ENCODE measurements around the gene MYO18A. TPM values are rescaled to one million over a fixed set of nuclear protein-coding genes. Genes with fewer than 3 reads are reported as not detected.
"Not testable (repeated sequence)": the region's sequence is repeated elsewhere in the genome, so short reads cannot be mapped to it uniquely, and the experiment has no call there.

Gene MYO18A
- total and polyA plus RNA-seq, 2 experiments from 2014 or later: 33.8 to 35.6 TPM

DNA sequence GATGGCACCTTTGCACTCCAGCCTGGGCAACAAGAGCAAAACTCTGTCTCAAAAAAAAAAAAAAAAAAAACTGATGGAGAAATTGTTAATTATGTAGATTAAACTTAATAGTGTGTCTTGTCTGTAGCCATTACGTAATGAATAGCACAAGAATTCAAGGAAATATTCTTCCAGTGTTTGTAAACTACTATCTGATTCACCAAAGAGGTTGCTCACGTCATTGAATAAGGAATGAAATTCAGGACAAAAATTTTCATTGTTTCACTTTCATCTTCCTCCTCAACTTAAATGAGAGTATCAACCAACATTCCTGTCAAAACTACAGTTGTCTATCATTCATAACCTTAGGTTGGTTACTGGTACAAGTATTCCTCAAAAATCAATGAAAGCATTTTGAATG lies 30.7 kb upstream of the MYO18A start:
- H2AFZ ChIP-seq: no peak overlapping the region
- no peak overlapping the region for H3K4me2 ChIP-seq
- H3K4me3 ChIP-seq: no peak overlapping the region
- 97% methylated on average over 2 of the region's 2 CpGs for WGBS (ENCODE audit: low lambda C conversion rate, missing lambda C conversion rate)
- H3K4me1 ChIP-seq (ENCODE audit: insufficient read depth): no peaks in the 10 kb centered on the region
- H4K20me1 ChIP-seq (ENCODE audit: insufficient read depth, poor library complexity, severe bottlenecking): no peaks in the 10 kb centered on the region
- H3K27me3 ChIP-seq: no peaks in the 10 kb centered on the region
- no peak overlapping the region for H3K27ac ChIP-seq
- H3K9me3 ChIP-seq (ENCODE audit: low read depth): no peaks in the 10 kb centered on the region
- no peaks in the 10 kb centered on the region for H3K9me2 ChIP-seq (replicated peaks; ENCODE audit: insufficient read depth)
- H3K36me3 ChIP-seq (replicated peaks; ENCODE audit: insufficient read depth, low read depth): no peaks in the 10 kb centered on the region
- no peak for TF ChIP-seq EZH2phosphoT487 (IDR thresholded peaks at IDR 0.05; ENCODE audit: low read depth, severe bottlenecking, unreplicated experiment)
- TF ChIP-seq EZH2 (IDR thresholded peaks at IDR 0.05; ENCODE audit: borderline replicate concordance): no peak
- TF ChIP-seq, protein P1, sequence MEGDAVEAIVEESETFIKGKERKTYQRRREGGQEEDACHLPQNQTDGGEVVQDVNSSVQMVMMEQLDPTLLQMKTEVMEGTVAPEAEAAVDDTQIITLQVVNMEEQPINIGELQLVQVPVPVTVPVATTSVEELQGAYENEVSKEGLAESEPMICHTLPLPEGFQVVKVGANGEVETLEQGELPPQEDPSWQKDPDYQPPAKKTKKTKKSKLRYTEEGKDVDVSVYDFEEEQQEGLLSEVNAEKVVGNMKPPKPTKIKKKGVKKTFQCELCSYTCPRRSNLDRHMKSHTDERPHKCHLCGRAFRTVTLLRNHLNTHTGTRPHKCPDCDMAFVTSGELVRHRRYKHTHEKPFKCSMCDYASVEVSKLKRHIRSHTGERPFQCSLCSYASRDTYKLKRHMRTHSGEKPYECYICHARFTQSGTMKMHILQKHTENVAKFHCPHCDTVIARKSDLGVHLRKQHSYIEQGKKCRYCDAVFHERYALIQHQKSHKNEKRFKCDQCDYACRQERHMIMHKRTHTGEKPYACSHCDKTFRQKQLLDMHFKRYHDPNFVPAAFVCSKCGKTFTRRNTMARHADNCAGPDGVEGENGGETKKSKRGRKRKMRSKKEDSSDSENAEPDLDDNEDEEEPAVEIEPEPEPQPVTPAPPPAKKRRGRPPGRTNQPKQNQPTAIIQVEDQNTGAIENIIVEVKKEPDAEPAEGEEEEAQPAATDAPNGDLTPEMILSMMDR (IDR thresholded peaks at IDR 0.05; ENCODE audit: poor library complexity): no peak
- no peaks in the 10 kb centered on the region for H3K79me2 ChIP-seq
- DNase-seq (ENCODE audit: low spot score): no peak

DNA sequence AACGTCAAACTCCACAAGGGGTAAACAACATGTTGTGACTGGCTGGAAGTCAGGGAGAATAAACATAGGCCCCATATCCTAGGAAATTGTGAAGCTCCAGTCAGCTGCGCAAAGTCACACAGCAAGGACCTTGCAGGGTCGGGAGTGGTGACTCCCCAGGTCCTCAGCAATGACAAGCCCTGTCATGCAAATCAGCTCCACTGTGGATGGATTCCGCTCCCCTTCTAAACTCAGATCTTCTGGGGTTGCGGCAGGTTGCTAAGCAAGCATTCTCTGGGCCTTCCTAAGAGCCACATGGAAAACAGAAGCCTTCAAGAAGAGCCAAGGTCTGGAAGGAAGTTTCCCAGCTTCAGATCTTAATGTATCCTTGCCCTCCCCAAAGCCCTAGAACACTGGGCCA lies 28.9 kb upstream of the MYO18A start:
- no peak overlapping the region for H3K4me2 ChIP-seq
- WGBS (ENCODE audit: low lambda C conversion rate, missing lambda C conversion rate): 87% methylated on average over 5 of the region's 5 CpGs
- H3K36me3 ChIP-seq (replicated peaks; ENCODE audit: insufficient read depth, low read depth): no peaks in the 10 kb centered on the region
- H3K27me3 ChIP-seq: no peaks in the 10 kb centered on the region
- H3K4me3 ChIP-seq: no peak overlapping the region
- no peaks in the 10 kb centered on the region for H3K9me2 ChIP-seq (replicated peaks; ENCODE audit: insufficient read depth)
- H2AFZ ChIP-seq: no peak overlapping the region
- no peak overlapping the region for H3K27ac ChIP-seq
- no peaks in the 10 kb centered on the region for H3K4me1 ChIP-seq (ENCODE audit: insufficient read depth)
- DNase-seq (ENCODE audit: low spot score): no peak
- no peaks in the 10 kb centered on the region for H3K79me2 ChIP-seq
- H3K9me3 ChIP-seq (ENCODE audit: low read depth): no peaks in the 10 kb centered on the region
- H4K20me1 ChIP-seq (ENCODE audit: insufficient read depth, poor library complexity, severe bottlenecking): no peaks in the 10 kb centered on the region
- TF ChIP-seq, protein P1 (IDR thresholded peaks at IDR 0.05; ENCODE audit: poor library complexity): no peak
- TF ChIP-seq EZH2phosphoT487 (IDR thresholded peaks at IDR 0.05; ENCODE audit: low read depth, severe bottlenecking, unreplicated experiment) (no peak), EZH2 (IDR thresholded peaks at IDR 0.05; ENCODE audit: borderline replicate concordance) (no peak)

DNA sequence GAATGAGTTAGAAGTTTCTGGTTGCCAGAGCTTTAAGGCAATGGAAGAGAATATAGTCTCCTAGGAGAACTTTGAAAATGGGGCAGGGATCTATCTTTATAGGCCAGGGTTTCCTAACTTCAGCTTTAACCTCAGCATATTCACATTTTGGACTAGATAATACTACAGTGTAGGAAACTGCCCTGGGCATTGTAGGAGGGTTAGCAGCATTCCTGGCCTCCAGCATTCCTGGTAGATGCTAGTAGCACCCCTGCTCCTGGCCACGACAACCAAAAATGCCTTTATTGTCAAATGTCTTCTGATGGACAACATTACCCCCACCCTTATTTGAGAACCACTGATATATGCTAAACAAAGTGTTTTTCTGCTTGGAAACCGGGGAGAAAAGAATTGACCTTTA lies 27.8 kb upstream of the MYO18A start:
- no peaks in the 10 kb centered on the region for H3K36me3 ChIP-seq (replicated peaks; ENCODE audit: insufficient read depth, low read depth)
- H2AFZ ChIP-seq: no peak overlapping the region
- no peaks in the 10 kb centered on the region for H3K4me1 ChIP-seq (ENCODE audit: insufficient read depth)
- no peaks in the 10 kb centered on the region for H3K9me2 ChIP-seq (replicated peaks; ENCODE audit: insufficient read depth)
- WGBS (ENCODE audit: low lambda C conversion rate, missing lambda C conversion rate): 71% methylated on average over 2 of the region's 2 CpGs
- DNase-seq (ENCODE audit: low spot score): no peak
- H3K27ac ChIP-seq: no peak overlapping the region
- no peaks in the 10 kb centered on the region for H3K9me3 ChIP-seq (ENCODE audit: low read depth)
- H3K4me3 ChIP-seq: no peak overlapping the region
- no peaks in the 10 kb centered on the region for H4K20me1 ChIP-seq (ENCODE audit: insufficient read depth, poor library complexity, severe bottlenecking)
- no peak overlapping the region for H3K4me2 ChIP-seq
- no peaks in the 10 kb centered on the region for H3K27me3 ChIP-seq
- no peaks in the 10 kb centered on the region for H3K79me2 ChIP-seq
- TF ChIP-seq EZH2phosphoT487 (IDR thresholded peaks at IDR 0.05; ENCODE audit: low read depth, severe bottlenecking, unreplicated experiment) (no peak), EZH2 (IDR thresholded peaks at IDR 0.05; ENCODE audit: borderline replicate concordance) (no peak)
- TF ChIP-seq, protein P1 (IDR thresholded peaks at IDR 0.05; ENCODE audit: poor library complexity): no peak

DNA sequence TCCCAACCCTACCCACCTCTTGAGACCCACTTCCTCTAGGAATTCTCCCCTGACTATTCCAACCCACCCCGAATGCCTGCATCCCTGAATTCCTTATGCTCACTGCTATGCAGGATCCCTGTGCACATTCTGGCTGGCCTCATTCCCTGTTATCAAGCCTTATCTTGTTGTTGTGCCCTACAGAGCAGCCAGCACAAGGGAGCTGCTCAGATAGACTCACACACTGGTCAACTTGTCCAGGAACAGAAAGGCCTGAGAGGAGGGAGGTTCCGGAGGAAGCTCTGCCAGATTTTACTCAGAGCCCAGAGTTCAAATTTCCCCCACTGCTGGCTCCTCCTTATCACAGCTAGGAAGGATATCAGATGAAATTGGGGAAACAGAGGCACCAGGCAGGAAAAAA lies 24.8 kb upstream of the MYO18A start:
- Histone ChIP-seq H2AFZ (no peak overlapping the region), H3K4me2 (no peak overlapping the region), H3K36me3 (replicated peaks; ENCODE audit: insufficient read depth, low read depth) (no peaks in the 10 kb centered on the region), H3K27ac (no peak overlapping the region), H3K79me2 (no peaks in the 10 kb centered on the region), H3K9me2 (replicated peaks; ENCODE audit: insufficient read depth) (no peaks in the 10 kb centered on the region), H3K27me3 (no peaks in the 10 kb centered on the region), H3K4me3 (no peak overlapping the region), H3K9me3 (ENCODE audit: low read depth) (no peaks in the 10 kb centered on the region), H3K4me1 (ENCODE audit: insufficient read depth) (no peaks in the 10 kb centered on the region), H4K20me1 (ENCODE audit: insufficient read depth, poor library complexity, severe bottlenecking) (no peaks in the 10 kb centered on the region)
- no peak for DNase-seq (ENCODE audit: low spot score)
- TF ChIP-seq EZH2phosphoT487 (IDR thresholded peaks at IDR 0.05; ENCODE audit: low read depth, severe bottlenecking, unreplicated experiment) (no peak), EZH2 (IDR thresholded peaks at IDR 0.05; ENCODE audit: borderline replicate concordance) (no peak)
- TF ChIP-seq, protein P1 (IDR thresholded peaks at IDR 0.05; ENCODE audit: poor library complexity): no peak
- 65% methylated on average over 2 of the region's 2 CpGs for WGBS (ENCODE audit: low lambda C conversion rate, missing lambda C conversion rate)

DNA sequence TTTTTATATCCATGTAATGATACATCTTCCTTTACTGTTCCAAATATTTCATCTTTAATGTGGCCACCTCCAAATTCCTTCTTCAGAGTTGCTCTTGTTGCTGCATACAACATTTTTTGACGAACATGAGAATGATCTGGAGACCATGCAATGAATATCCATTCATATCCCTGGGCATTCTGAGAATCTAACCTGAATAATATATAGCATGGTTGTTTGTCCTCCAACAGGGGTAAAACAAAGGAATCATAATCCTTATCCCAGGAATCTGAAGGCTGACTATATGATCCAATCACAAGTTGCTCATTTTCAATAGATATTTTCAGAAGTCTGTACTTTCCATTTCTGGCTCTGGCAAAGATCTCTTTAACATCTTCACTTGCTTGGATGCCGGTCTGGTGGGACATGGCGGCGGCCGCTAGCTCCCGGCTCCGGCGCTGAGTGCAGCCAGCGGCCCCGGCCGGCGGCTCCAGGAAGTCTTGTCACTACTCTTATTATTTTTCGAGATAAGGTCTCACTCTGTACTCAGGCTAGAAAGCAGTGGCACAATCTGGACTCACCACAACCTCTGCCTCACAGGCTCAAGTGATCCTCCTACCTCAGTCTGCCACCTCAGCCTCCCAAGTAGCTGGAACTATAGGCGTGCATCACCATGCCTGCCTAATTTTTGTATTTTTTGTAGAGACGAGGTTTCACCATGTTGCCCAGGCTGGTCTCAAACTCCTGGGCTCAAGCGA lies 24.0 kb upstream of the MYO18A start:
- not testable (repeated sequence) for H3K27me3 ChIP-seq; H3K36me3 ChIP-seq (replicated peaks; ENCODE audit: insufficient read depth, low read depth); DNase-seq (ENCODE audit: low spot score); H4K20me1 ChIP-seq (ENCODE audit: insufficient read depth, poor library complexity, severe bottlenecking); H3K9me3 ChIP-seq (ENCODE audit: low read depth); H3K27ac ChIP-seq; H3K4me1 ChIP-seq (ENCODE audit: insufficient read depth); H3K4me2 ChIP-seq; H3K9me2 ChIP-seq (replicated peaks; ENCODE audit: insufficient read depth); H3K79me2 ChIP-seq; H3K4me3 ChIP-seq; H2AFZ ChIP-seq
- 89% methylated on average over 16 of the region's 16 CpGs for WGBS (ENCODE audit: low lambda C conversion rate, missing lambda C conversion rate)
